Endothelial cell of umbilical vein (primary cell): ENCODE results near the gene DEGS2. TPM values are rescaled to one million over a fixed set of nuclear protein-coding genes. Genes with fewer than 3 reads are reported as not detected.

ENCODE experiments used
- BruUV-seq: library from RNA; stranded (reverse); fragments of 400-500 nt; replicated peaks from 2 replicates; lab custom pipeline; 2021; lab: Mats Ljungman, UMichigan
- CTCF ChIA-PET: fragments of 300-600, 350-600 bp; sonication (Branson Sonifier 250); formaldehyde crosslinking; loops from one replicate; lab custom pipeline; 2021; ENCODE audit warnings: antibody characterized with exemption, inconsistent platforms; lab: Charles Lee
- POLR2A ChIA-PET: fragments of 300-600, 350-600 bp; sonication (Branson Sonifier 250); formaldehyde crosslinking; loops from one replicate; lab custom pipeline; 2021; ENCODE audit warnings: antibody characterized with exemption, inconsistent platforms; lab: Charles Lee
- DNase-seq: peaks from one replicate; pipeline ENCODE4 v3.0.0-alpha.2; 2011; ENCODE audit warnings: low read depth, low spot score
- FAIRE-seq: peaks from 2 replicates; lab custom pipeline; 2011; peaks lifted over from hg19 to GRCh38; lab: Jason Lieb, UNC
- H2AFZ ChIP-seq: 2 replicates; pipeline ENCODE4 v1.6.0; 2012; ENCODE audit warnings: low read depth, low read length, control low read depth, inconsistent platforms
- H3K27ac ChIP-seq: 2 replicates; pipeline ENCODE4 v1.5.1; 2011; ENCODE audit warnings: low read depth, mild to moderate bottlenecking, control low read depth, low read length, moderate library complexity; ENCODE audit not compliant: insufficient read depth
- H3K27me3 ChIP-seq, 2 experiments: 2 replicates each; pipeline versions ENCODE4 v1.6.0 to v1.6.1; 2011; ENCODE audit warnings: low read length in 2 of 2, mixed read lengths in 1 of 2; ENCODE audit not compliant: control insufficient read depth in 2 of 2, insufficient read depth in 2 of 2
- H3K36me3 ChIP-seq, 2 experiments: 2 replicates in 1 of 2; 3 replicates in 1 of 2; pipeline ENCODE4 v1.5.1; 2011; ENCODE audit warnings: low read length in 2 of 2, mild to moderate bottlenecking in 1 of 2, moderate library complexity in 1 of 2; ENCODE audit not compliant: control insufficient read depth in 2 of 2, insufficient read depth in 2 of 2; ENCODE audit errors: extremely low read depth in 1 of 2
- H3K4me1 ChIP-seq: 3 replicates; pipeline ENCODE4 v1.5.1; 2011; ENCODE audit warnings: mild to moderate bottlenecking, low read length; ENCODE audit not compliant: control insufficient read depth, insufficient read depth; ENCODE audit errors: extremely low read depth
- H3K4me2 ChIP-seq: 2 replicates; pipeline ENCODE4 v1.6.1; 2011; ENCODE audit warnings: low read length, control low read depth, mixed read lengths; ENCODE audit not compliant: insufficient read depth
- H3K4me3 ChIP-seq, 3 experiments: fragments of 200-600 bp in 1 of 3; sonication (generic), shearing (Covaris generic) in 1 of 3; replicated peaks in 1 of 3; 2 replicates each; pipeline ENCODE4 v1.5.1; 2011 to 2016; ENCODE audit warnings: control low read depth in 3 of 3, low read length in 3 of 3, mild to moderate bottlenecking in 2 of 3, inconsistent platforms in 1 of 3, low read depth in 1 of 3, moderate library complexity in 1 of 3; ENCODE audit not compliant: insufficient read depth in 1 of 3
- H3K79me2 ChIP-seq: 2 replicates; pipeline ENCODE4 v1.6.0; 2012; ENCODE audit warnings: low read length, inconsistent platforms; ENCODE audit not compliant: control insufficient read depth, insufficient read depth
- H3K9ac ChIP-seq: replicated peaks from 2 replicates; pipeline ENCODE3; 2011; ENCODE audit warnings: low read length, control low read depth; ENCODE audit not compliant: insufficient read depth; ENCODE audit errors: extremely low read depth
- H3K9me1 ChIP-seq: replicated peaks from 3 replicates; pipeline ENCODE4 v1.6.0; 2011; ENCODE audit warnings: mild to moderate bottlenecking, low read length; ENCODE audit not compliant: control insufficient read depth, insufficient read depth; ENCODE audit errors: extremely low read depth
- H3K9me3 ChIP-seq: replicated peaks from 2 replicates; pipeline ENCODE4 v1.5.1; 2012; ENCODE audit warnings: low read length, inconsistent platforms; ENCODE audit not compliant: control insufficient read depth, insufficient read depth
- H4K20me1 ChIP-seq: replicated peaks from 2 replicates; pipeline ENCODE3; 2011; ENCODE audit warnings: mild to moderate bottlenecking, low read length; ENCODE audit not compliant: control insufficient read depth, insufficient read depth; ENCODE audit errors: extremely low read depth
- CTCF ChIP-seq, 2 donors: IDR thresholded peaks; 1 replicate in 1 of 2; 2 replicates in 1 of 2; pipeline ENCODE4 v1.5.1; 2011; ENCODE audit warnings: low read length in 2 of 2, mild to moderate bottlenecking in 2 of 2, moderate library complexity in 2 of 2, control low read depth in 1 of 2, inconsistent platforms in 1 of 2, low read depth in 1 of 2; ENCODE audit not compliant: insufficient read depth in 1 of 2; ENCODE audit errors: extremely low read depth in 1 of 2
- EZH2 ChIP-seq: IDR thresholded peaks from 2 replicates; pipeline ENCODE4 v1.6.1; 2012; ENCODE audit warnings: borderline replicate concordance, low read depth, mild to moderate bottlenecking, moderate library complexity, low read length, inconsistent platforms; ENCODE audit not compliant: severe bottlenecking
- FOS ChIP-seq: IDR thresholded peaks from 2 replicates; pipeline ENCODE4 v1.6.1; 2011; ENCODE audit warnings: mild to moderate bottlenecking, low read length, moderate library complexity, borderline replicate concordance; ENCODE audit not compliant: insufficient read depth
- GATA2 ChIP-seq: IDR thresholded peaks from 2 replicates; pipeline ENCODE4 v1.7.0; 2011; ENCODE audit warnings: low read depth, mild to moderate bottlenecking, moderate library complexity, mixed read lengths, low read length; ENCODE audit not compliant: insufficient read length, insufficient read depth
- JUN ChIP-seq: IDR thresholded peaks from 2 replicates; pipeline ENCODE4 v1.6.1; 2011; ENCODE audit warnings: borderline replicate concordance, low read depth; ENCODE audit not compliant: insufficient read length, insufficient read depth
- MYC ChIP-seq: IDR thresholded peaks from one replicate; pipeline ENCODE4 v1.6.1; 2011; ENCODE audit warnings: mild to moderate bottlenecking, low read depth, low read length
- POLR2A ChIP-seq: IDR thresholded peaks from 2 replicates; pipeline ENCODE4 v1.6.1; 2012; ENCODE audit warnings: low read depth, mild to moderate bottlenecking, control low read depth, low read length
- POLR2AphosphoS5 ChIP-seq: IDR thresholded peaks from 2 replicates; pipeline ENCODE4 v1.6.1; 2012; ENCODE audit warnings: low read depth, mild to moderate bottlenecking, control low read depth, low read length, moderate library complexity; ENCODE audit not compliant: insufficient read depth
- dilution Hi-C: fragments of 300-500 bp; cut with MboI; formaldehyde crosslinking; loops from one replicate; pipeline ENCODE4 v1.15.0; 2019; ENCODE audit warnings: low sequenced_read_pairs; ENCODE audit not compliant: extremely low pct_ligation_motif_present
- intact Hi-C: fragments of 100-400 bp; cut with micrococcal nuclease; formaldehyde crosslinking; loops from one replicate; pipeline ENCODE4 v1.10.0; 2022
- polyA plus RNA-seq, 4 experiments: library from polyadenylated mRNA; depleted of rRNA in 3 of 4; stranded (reverse) in 3 of 4; unstranded in 1 of 4; fragments of >200 nt; gene quantifications; 2 replicates each; pipeline versions ENCODE4 v1.2.1 to v1.2.3, GENCODE V29; 2011 to 2012; ENCODE audit warnings: missing spikeins in 1 of 4
- total RNA-seq: library from RNA; stranded (reverse); gene quantifications from 2 replicates; pipeline ENCODE4 v1.2.3, GENCODE V29; 2021
- TF ChIP-seq, protein P1 (sequence below): IDR thresholded peaks from 2 replicates; pipeline ENCODE4 v1.6.1; 2011; ENCODE audit not compliant: insufficient read depth, insufficient read length

Gene DEGS2
- total and polyA plus RNA-seq, 2 donors (not counting 3 experiments of a cell fraction or from before 2014, with no cell fraction given): 0.06 TPM; not detected in 1

- Histone ChIP-seq H4K20me1 (no peaks in the 10 kb centered on the region), H3K9me1 (no peaks in the 10 kb centered on the region), H3K27ac (no peak overlapping the region), H3K79me2 (no peaks in the 10 kb centered on the region), H3K9me3 (no peaks in the 10 kb centered on the region), H3K9ac (no peak overlapping the region), H3K4me1 (no peaks in the 10 kb centered on the region), H3K4me2 (no peak overlapping the region), H3K36me3 (no peaks in the 10 kb centered on the region), H3K27me3 (peaks cover 0 to 2% of the 10 kb centered on the region in 2 experiments), H3K4me3 (no peak overlapping the region), H2AFZ (no peak overlapping the region)
- CTCF ChIA-PET: interaction anchor here (1.1 to 1.3 kb wide), 2 partner anchors 11 to 21 kb away, joined by 3 read pairs; no protein-coding TSS in a partner anchor
- BruUV-seq: no TSS peak
- TF ChIP-seq MYC (no peak), JUN (no peak), CTCF (IDR thresholded peaks at IDR 0.05; ENCODE audit: extremely low read depth in 1 of 2, insufficient read depth in 1 of 2, low read depth in 1 of 2, low read length in 2 of 2) (no peak), POLR2A (no peak), POLR2AphosphoS5 (no peak), FOS (no peak), EZH2 (no peak), GATA2 (no peak)
- TF ChIP-seq, protein P1, sequence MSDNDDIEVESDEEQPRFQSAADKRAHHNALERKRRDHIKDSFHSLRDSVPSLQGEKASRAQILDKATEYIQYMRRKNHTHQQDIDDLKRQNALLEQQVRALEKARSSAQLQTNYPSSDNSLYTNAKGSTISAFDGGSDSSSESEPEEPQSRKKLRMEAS: no peak
- intact Hi-C loops: no loop called here
- dilution Hi-C loops: no loop called here
- DNase-seq (no peak), FAIRE-seq (no peak)
- POLR2A ChIA-PET: no interaction called here
These were observed 17.4 kb upstream of the DEGS2 start for GRCh38 chr14:100176811-100177327.
